Measurements from ENCODE around the gene CTNNA2.

DNA sequence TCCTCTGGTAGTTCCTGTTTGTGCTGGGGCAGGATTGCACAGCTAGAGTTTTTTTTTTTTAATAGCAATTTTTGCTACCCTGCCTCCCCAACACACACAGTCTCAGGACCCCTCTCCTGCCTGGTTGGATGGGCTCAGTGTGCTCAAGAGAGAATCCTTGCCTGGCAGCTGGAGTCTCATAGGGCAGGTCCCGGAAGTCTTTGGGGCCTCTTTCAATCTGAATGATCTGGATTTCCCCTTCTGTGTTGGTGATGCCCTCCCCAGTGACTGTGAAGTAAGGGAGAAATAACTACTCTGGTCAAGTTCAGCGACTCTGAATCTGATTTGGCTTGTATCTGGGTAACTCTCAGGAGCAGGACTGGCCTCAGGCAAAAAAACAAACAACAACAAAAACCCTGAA lies 1012.3 kb downstream of the CTNNA2 start:
- TF ChIP-seq RARB (CRISPR knock-in tag; IDR thresholded peaks at IDR 0.05) = no peak
- TF ChIP-seq, protein P1, sequence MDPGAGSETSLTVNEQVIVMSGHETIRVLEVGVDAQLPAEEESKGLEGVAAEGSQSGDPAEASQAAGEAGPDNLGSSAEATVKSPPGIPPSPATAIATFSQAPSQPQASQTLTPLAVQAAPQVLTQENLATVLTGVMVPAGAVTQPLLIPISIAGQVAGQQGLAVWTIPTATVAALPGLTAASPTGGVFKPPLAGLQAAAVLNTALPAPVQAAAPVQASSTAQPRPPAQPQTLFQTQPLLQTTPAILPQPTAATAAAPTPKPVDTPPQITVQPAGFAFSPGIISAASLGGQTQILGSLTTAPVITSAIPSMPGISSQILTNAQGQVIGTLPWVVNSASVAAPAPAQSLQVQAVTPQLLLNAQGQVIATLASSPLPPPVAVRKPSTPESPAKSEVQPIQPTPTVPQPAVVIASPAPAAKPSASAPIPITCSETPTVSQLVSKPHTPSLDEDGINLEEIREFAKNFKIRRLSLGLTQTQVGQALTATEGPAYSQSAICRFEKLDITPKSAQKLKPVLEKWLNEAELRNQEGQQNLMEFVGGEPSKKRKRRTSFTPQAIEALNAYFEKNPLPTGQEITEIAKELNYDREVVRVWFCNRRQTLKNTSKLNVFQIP (CRISPR knock-in tag; IDR thresholded peaks at IDR 0.05; ENCODE audit: borderline replicate concordance, low read depth) = no peak
- no peak for TF ChIP-seq GLIS3 (CRISPR knock-in tag; IDR thresholded peaks at IDR 0.05)
- TF ChIP-seq ZFP3 (CRISPR knock-in tag; IDR thresholded peaks at IDR 0.05) = no peak
- TF ChIP-seq ZNF565 (CRISPR knock-in tag; conservative IDR thresholded peaks at IDR 0.05; ENCODE audit: low read depth) = no peak
- TF ChIP-seq, protein P2, sequence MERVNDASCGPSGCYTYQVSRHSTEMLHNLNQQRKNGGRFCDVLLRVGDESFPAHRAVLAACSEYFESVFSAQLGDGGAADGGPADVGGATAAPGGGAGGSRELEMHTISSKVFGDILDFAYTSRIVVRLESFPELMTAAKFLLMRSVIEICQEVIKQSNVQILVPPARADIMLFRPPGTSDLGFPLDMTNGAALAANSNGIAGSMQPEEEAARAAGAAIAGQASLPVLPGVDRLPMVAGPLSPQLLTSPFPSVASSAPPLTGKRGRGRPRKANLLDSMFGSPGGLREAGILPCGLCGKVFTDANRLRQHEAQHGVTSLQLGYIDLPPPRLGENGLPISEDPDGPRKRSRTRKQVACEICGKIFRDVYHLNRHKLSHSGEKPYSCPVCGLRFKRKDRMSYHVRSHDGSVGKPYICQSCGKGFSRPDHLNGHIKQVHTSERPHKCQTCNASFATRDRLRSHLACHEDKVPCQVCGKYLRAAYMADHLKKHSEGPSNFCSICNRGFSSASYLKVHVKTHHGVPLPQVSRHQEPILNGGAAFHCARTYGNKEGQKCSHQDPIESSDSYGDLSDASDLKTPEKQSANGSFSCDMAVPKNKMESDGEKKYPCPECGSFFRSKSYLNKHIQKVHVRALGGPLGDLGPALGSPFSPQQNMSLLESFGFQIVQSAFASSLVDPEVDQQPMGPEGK (CRISPR knock-in tag; IDR thresholded peaks at IDR 0.05; ENCODE audit: borderline replicate concordance) = no peak
- no peak for TF ChIP-seq TCF4 (CRISPR knock-in tag; IDR thresholded peaks at IDR 0.05; ENCODE audit: borderline replicate concordance)
- no peak for TF ChIP-seq TOX (CRISPR knock-in tag; IDR thresholded peaks at IDR 0.05; ENCODE audit: borderline replicate concordance)
- TF ChIP-seq ZFP30 (CRISPR knock-in tag; IDR thresholded peaks at IDR 0.05) = no peak
- TF ChIP-seq, protein P3, sequence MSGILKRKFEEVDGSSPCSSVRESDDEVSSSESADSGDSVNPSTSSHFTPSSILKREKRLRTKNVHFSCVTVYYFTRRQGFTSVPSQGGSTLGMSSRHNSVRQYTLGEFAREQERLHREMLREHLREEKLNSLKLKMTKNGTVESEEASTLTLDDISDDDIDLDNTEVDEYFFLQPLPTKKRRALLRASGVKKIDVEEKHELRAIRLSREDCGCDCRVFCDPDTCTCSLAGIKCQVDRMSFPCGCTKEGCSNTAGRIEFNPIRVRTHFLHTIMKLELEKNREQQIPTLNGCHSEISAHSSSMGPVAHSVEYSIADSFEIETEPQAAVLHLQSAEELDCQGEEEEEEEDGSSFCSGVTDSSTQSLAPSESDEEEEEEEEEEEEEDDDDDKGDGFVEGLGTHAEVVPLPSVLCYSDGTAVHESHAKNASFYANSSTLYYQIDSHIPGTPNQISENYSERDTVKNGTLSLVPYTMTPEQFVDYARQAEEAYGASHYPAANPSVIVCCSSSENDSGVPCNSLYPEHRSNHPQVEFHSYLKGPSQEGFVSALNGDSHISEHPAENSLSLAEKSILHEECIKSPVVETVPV (CRISPR knock-in tag; IDR thresholded peaks at IDR 0.05) = no peak
- TF ChIP-seq, protein P4, sequence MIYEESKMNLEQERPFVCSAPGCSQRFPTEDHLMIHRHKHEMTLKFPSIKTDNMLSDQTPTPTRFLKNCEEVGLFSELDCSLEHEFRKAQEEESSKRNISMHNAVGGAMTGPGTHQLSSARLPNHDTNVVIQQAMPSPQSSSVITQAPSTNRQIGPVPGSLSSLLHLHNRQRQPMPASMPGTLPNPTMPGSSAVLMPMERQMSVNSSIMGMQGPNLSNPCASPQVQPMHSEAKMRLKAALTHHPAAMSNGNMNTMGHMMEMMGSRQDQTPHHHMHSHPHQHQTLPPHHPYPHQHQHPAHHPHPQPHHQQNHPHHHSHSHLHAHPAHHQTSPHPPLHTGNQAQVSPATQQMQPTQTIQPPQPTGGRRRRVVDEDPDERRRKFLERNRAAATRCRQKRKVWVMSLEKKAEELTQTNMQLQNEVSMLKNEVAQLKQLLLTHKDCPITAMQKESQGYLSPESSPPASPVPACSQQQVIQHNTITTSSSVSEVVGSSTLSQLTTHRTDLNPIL (CRISPR knock-in tag; IDR thresholded peaks at IDR 0.05; ENCODE audit: low read depth) = no peak
- no peak for TF ChIP-seq ZC3H10 (CRISPR knock-in tag; IDR thresholded peaks at IDR 0.05)
